ENCODE results near the gene TEKTIP1. TPM values are rescaled to one million over a fixed set of nuclear protein-coding genes. Genes with fewer than 3 reads are reported as not detected.
A peak's percentile ranks its signal among the peaks of the same experiment; 100 is the strongest.
"Not testable (repeated sequence)": the region's sequence is repeated elsewhere in the genome, so short reads cannot be mapped to it uniquely, and the experiment has no call there.

Gene TEKTIP1
- total RNA-seq, 1 donor from 2014 or later, result 0.68 TPM

DNA sequence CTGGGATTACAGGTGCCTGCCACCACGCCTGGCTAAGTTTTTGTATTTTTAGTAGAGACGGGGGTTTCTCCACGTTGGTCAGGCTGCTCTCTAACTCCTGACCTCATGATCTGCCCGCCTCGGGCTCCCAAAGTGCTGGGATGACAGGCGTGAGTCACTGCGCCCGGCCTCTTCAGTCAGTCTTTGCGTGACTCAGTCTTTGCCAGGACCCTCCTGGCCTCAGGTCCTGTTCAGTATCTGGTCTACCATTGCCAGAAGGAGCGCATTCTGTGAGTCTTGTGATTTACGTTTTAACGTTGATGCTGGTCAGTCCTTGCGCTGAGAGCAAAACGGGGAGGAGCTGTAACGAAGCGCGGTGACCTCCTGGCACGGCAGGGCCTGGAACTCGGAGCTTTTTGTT lies 26.2 kb downstream of the TEKTIP1 start:
- Histone ChIP-seq H3K27me3 (ENCODE audit: insufficient read depth, low read length) (no peaks in the 10 kb centered on the region), H3K9me3 (ENCODE audit: insufficient read depth, low read depth, low read length) (no peaks in the 10 kb centered on the region), H3K36me3 (ENCODE audit: insufficient read depth, low read length) (no peaks in the 10 kb centered on the region), H3K79me2 (ENCODE audit: insufficient read depth, low read length) (no peaks in the 10 kb centered on the region), H2AFZ (ENCODE audit: low read depth, low read length) (no peak overlapping the region), H3K4me3 (ENCODE audit: insufficient read depth, low read depth, low read length) (no peak overlapping the region), H3K27ac (ENCODE audit: low read depth, low read length) (peak overlapping the region; percentile 36), H4K20me1 (ENCODE audit: insufficient read depth, low read length) (no peaks in the 10 kb centered on the region), H3K4me1 (ENCODE audit: insufficient read depth, low read length) (peaks cover 14% of the 10 kb centered on the region), H3K4me2 (ENCODE audit: low read length) (peak overlapping the region; percentile 34), H3K9ac (ENCODE audit: low read length) (no peak overlapping the region)
- Mint-ChIP-seq H3K27me3 (ENCODE audit: low read depth, unreplicated experiment) (no peaks in the 10 kb centered on the region), H3K9me3 (ENCODE audit: unreplicated experiment) (no peaks in the 10 kb centered on the region), H3K4me3 (ENCODE audit: unreplicated experiment) (no peak overlapping the region), H3K27ac (ENCODE audit: unreplicated experiment) (no peak overlapping the region), H3K4me1 (ENCODE audit: low read depth, unreplicated experiment) (no peaks in the 10 kb centered on the region), H3K36me3 (ENCODE audit: low read depth, unreplicated experiment) (peaks cover 4% of the 10 kb centered on the region)
- TF ChIP-seq EZH2 (IDR thresholded peaks at IDR 0.05; ENCODE audit: insufficient read depth, low read length) (no peak), CTCF (IDR thresholded peaks at IDR 0.05; ENCODE audit: insufficient read depth, low read depth, low read length) (no peak)
- FAIRE-seq (no peak), DNase-seq (ENCODE audit: low read depth) (peak; percentile 84)

- H3K27ac Mint-ChIP-seq (ENCODE audit: unreplicated experiment); H2AFZ ChIP-seq (ENCODE audit: low read depth, low read length); H3K27me3 ChIP-seq (ENCODE audit: insufficient read depth, low read length); H3K27me3 Mint-ChIP-seq (ENCODE audit: low read depth, unreplicated experiment); H3K4me1 Mint-ChIP-seq (ENCODE audit: low read depth, unreplicated experiment); H3K4me1 ChIP-seq (ENCODE audit: insufficient read depth, low read length); H4K20me1 ChIP-seq (ENCODE audit: insufficient read depth, low read length); H3K36me3 Mint-ChIP-seq (ENCODE audit: low read depth, unreplicated experiment); H3K9ac ChIP-seq (ENCODE audit: low read length); H3K4me3 Mint-ChIP-seq (ENCODE audit: unreplicated experiment); H3K36me3 ChIP-seq (ENCODE audit: insufficient read depth, low read length); H3K79me2 ChIP-seq (ENCODE audit: insufficient read depth, low read length); H3K9me3 ChIP-seq (ENCODE audit: insufficient read depth, low read depth, low read length); FAIRE-seq; H3K27ac ChIP-seq (ENCODE audit: low read depth, low read length); H3K4me2 ChIP-seq (ENCODE audit: low read length); H3K4me3 ChIP-seq (ENCODE audit: insufficient read depth, low read depth, low read length); DNase-seq (ENCODE audit: low read depth); H3K9me3 Mint-ChIP-seq (ENCODE audit: unreplicated experiment): not testable (repeated sequence)
Observed at GRCh38 chr19:3570042-3570441, 31.1 kb downstream of the TEKTIP1 start.

DNA sequence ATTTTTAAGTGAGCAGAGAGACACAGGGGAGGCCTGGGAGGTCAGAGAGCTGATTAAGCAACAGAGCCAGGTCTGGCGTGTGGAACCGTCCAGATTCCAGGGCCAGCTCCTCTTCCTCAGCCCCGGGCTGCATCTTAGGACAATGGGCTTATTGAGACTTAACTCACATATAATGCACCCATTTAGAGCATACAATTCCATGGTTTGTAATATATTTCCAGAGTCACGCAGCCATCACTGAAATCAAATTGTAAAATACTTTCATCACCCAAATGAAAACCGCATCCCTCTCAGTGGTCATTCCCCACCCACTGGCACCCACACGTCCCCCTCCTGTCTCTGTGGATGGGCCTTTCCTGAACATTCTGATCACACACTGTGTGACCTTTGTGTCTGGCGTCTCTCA lies 31.6 kb downstream of the TEKTIP1 start:
- Mint-ChIP-seq H3K4me1 (ENCODE audit: low read depth, unreplicated experiment) (peaks cover 4% of the 10 kb centered on the region), H3K36me3 (ENCODE audit: low read depth, unreplicated experiment) (peaks cover 11% of the 10 kb centered on the region), H3K9me3 (ENCODE audit: unreplicated experiment) (peaks cover 2% of the 10 kb centered on the region), H3K27ac (ENCODE audit: unreplicated experiment) (no peak overlapping the region), H3K4me3 (ENCODE audit: unreplicated experiment) (no peak overlapping the region), H3K27me3 (ENCODE audit: low read depth, unreplicated experiment) (peaks cover 7% of the 10 kb centered on the region)
- Histone ChIP-seq H3K9ac (ENCODE audit: low read length) (no peak overlapping the region), H3K36me3 (ENCODE audit: insufficient read depth, low read length) (no peaks in the 10 kb centered on the region), H2AFZ (ENCODE audit: low read depth, low read length) (no peak overlapping the region), H3K27ac (ENCODE audit: low read depth, low read length) (no peak overlapping the region), H3K27me3 (ENCODE audit: insufficient read depth, low read length) (no peaks in the 10 kb centered on the region), H3K79me2 (ENCODE audit: insufficient read depth, low read length) (peaks cover 6% of the 10 kb centered on the region), H4K20me1 (ENCODE audit: insufficient read depth, low read length) (peaks cover 13% of the 10 kb centered on the region), H3K9me3 (ENCODE audit: insufficient read depth, low read depth, low read length) (no peaks in the 10 kb centered on the region), H3K4me3 (ENCODE audit: insufficient read depth, low read depth, low read length) (no peak overlapping the region), H3K4me2 (ENCODE audit: low read length) (no peak overlapping the region), H3K4me1 (ENCODE audit: insufficient read depth, low read length) (peaks cover 5% of the 10 kb centered on the region)
- no peak for DNase-seq (ENCODE audit: low read depth)
- TF ChIP-seq EZH2 (IDR thresholded peaks at IDR 0.05; ENCODE audit: insufficient read depth, low read length) (no peak), CTCF (IDR thresholded peaks at IDR 0.05; ENCODE audit: insufficient read depth, low read depth, low read length) (no peak)
- no peak for FAIRE-seq
